DMS114 treated with DMSO at 0.1 percent for 48 hours (cell line): Measurements from ENCODE around the gene SH3RF1.

ENCODE experiments used
- DNase-seq: peaks from one replicate; lab custom pipeline; 2025; ENCODE audit not compliant: unreplicated experiment; lab: John Stamatoyannopoulos, UW

The SH3RF1 gene

DNA sequence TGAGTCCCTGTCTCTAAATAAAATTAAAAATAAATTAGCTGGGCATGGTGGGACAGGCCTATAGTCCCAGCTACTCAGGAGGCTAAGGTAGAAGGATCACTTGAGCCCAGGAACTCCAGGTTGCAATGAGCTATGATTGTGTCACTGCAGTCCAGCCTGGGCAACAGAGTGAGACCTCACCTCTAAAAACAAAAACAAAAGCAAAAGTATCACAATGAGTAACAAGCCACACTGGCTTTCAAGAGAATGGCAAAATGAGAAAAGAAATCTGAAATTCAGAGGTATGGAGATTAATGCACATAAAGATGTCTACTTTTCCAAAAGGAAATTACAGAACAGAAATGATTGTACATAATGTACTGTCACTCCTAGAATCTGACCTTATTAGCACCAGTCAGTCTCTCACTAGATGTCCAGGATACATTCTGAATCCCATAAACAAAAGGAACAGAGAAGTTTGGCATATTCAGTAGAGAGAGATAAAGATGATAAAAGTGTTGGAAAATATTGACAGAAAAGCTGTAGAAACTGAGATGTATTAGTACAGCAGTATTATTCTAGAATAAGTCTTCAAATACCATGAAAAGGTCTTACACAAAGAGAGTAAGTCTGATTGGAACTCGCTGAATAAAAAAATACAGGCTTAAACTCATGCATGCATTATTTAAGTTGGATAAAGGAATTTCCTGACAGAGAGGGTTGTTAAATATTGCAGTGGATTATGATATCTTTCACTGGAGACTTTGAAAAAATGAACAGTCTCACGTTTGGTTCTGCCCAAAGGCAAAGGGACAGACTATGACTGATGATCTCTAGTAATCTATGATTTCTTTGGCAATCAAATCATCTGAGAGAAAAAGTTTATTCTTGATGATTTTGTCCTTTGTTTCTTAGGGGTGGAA is 102.5 kb downstream of the SH3RF1 start:
- DNase-seq, result no peak

DNA sequence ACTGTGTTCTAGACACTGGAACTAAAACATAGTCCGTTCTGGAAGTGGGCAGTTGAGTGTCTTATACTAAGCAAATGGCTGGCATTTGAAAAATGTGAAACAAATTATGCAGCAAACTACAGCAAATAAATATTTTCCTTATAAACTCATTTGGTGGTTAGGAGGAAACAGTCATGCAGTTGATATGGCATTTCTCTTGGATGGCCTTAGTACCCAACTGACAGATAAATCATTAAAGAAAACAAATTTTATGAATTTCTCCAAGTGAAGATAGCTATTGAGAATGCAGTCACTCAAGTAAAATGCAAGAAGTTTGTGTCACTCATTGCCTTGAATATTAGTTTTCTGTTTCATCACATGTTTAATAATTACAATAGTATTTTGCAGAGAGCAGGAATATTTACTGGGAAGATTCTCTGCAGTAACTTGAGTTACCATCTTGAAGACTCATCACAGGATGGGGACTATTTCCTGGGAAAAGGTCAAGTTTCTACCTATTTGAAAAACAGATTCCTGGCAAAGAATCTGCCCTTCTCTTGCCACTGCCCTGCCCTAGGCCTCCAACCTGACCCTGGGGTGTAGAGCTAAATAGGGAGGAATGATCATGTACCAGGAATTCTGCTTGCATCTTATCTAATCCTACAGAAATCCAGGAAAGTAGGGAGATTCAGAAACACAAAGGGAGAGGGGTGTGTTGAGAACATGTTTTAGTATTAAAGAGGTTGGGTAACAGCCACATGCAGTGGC is 105.9 kb downstream of the SH3RF1 start:
- no peak for DNase-seq

DNA sequence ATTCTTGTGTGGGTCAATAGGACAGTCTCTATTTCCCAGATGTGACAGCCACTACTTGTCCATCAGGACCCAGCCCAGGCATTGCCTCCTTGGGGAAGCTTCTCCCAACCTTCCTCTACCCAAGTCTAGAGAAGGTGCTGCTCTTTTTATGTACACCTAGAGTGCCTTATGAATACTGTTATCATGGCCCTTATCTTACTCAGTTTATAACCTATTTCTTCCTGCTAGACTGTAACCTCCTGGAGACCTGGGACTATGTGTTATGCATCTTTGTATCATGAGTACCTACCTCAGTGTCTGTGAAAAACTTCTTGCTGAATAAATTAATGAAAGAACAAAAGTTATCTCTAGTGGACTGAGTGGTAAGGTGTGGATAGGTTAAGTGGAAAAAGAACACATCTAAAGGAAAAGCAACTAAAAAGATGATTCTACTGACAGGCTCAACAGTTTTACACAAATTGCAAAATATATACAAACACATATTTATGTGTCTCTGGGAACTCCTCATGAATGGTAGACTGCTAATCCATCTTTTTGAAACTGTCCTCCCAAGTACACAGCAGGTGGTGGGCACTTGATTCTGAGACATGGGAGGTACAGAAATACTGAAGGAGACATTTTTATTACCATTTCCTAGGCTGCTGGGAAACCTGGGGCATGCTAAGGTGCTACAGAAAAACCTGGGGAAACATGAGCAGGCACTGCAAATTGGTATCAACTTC is 106.6 kb downstream of the SH3RF1 start:
- DNase-seq, result no peak

DNA sequence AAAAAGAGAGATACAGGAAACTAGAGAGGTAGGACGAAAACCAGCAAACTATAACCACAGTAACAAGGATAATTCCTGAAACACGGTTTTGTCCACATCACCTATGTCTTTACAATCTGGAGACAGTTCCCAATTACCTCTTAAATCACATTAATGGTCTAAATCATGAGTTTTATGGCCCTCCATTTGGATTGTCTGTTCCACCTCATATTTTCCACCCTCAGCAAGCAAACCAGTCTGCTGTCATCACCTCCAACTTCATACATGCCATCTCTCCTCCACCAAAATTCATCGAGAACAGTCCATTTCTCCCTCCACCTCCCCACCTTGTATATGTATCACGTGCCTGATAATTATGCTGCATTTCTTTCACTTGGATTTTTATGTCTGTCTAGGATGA is 107.3 kb downstream of the SH3RF1 start:
- DNase-seq, result no peak

DNA sequence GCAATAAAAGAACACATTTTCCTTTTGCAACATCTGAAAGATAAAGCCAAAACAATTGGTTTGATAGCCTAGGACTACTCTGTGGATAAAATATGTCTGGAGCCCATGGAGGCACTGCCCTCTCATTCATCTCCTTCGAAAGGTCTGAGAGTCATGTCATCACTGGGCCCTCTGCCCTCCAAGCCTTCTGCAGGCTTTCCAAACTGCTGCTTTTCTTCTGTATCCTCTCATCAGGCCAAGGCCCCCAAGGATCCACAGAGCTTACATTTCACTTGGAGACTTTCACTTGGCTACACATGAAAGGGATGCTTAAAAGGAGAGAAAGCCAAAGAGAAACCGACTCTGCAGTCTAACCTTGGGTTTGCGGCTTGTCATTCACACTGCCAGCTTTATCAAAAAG is 109.9 kb downstream of the SH3RF1 start:
- no peak for DNase-seq

DNA sequence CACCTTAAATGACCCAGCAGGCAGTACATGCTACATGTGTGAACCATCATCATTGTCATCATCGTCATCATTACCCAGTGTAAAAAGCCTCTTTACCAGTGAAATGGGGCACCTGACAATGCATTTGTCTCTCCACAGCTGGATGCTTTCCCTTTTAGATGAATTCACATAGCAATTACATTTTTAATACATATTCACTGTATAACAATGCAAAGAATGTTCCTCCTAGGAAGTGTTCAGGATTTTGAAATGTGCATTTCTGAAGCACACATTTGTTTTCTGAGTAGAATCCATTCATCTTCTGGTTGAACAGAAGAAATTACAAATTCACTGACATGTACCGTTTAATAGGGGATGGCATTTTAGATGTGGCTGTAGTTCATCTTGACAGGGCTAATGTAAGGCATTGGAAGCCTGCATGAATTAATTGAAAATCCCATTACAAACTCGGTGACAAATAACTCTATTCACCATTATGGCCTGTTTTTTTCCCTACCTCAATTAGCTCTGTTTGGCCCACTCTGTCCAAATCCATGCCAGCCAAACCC is 111.1 kb downstream of the SH3RF1 start:
- DNase-seq, result no peak

DNA sequence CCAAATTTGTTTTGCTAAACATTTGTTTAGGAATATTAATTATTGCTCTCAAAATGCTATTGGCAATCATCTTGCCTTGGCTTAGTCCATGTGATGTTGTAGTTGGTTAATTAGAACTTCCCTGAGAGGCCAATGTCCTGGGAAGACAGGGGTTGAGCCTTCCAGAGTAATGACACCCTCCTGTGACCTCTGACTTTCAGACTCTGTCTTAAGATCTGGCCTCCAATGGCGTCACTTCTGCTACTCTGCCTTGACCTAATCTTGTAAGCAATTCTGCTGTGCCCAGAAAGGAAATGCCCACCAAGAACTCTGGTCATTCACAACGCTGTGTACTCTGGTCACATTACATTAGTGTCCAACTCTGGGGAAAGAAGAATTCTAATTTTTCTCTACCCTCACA is 111.9 kb downstream of the SH3RF1 start:
- no peak for DNase-seq

DNA sequence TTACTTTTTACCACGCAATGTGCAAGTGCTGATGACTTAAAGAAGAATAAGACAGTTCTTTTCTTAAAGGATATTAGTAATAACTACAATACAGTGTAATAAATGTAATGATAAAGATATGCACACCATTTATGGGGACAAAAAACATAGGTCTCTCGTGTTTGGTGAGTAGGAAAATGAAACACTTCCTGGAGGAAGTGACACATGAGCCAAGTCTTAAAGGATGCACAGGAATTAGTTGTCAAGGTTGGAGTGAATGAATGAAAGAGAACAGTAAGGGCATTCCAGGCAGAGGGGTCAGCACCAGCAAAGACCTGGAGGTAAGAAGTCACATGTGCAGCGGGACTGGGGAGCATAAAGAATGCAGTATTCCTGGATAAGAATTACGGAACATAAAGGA is 112.7 kb downstream of the SH3RF1 start:
- DNase-seq, result no peak

DNA sequence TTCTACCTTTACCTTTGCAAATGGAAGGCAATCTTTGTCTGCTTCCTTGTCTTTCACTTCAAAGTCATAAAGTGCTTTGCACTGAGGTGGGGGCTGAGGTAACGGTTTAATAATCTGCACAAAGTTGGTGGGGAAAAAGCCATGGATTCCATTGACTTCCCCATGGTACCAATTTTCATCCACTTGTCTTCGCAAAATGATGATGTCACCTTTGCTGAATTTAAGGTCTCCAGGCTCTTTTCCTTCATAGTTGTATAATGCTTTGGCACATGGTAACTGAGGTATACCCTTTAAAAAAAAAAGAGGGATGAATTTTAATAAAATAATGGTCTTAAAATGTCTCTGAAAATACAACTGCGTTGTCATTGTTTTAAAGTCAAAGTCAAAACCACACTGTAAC is 114.4 kb downstream of the SH3RF1 start:
- no peak for DNase-seq

DNA sequence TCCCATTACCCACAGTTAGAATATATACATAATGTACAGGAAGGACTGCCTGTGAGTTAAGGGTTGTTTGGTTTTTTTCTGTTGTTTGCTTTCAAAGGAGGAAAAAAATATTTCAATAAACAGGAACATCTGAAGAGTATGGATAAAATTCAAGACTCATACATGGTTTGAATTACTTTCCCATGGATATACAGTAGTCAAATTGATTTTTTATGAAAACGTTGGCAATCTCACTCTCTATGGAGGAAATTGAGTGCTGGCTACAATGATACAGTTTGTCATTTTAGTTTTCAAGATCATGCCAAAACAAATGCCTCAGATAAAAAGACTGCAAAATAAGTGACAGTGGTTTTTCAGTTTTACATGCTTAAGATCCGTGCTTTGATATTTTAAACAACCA is 116.6 kb downstream of the SH3RF1 start:
- DNase-seq, result no peak

DNA sequence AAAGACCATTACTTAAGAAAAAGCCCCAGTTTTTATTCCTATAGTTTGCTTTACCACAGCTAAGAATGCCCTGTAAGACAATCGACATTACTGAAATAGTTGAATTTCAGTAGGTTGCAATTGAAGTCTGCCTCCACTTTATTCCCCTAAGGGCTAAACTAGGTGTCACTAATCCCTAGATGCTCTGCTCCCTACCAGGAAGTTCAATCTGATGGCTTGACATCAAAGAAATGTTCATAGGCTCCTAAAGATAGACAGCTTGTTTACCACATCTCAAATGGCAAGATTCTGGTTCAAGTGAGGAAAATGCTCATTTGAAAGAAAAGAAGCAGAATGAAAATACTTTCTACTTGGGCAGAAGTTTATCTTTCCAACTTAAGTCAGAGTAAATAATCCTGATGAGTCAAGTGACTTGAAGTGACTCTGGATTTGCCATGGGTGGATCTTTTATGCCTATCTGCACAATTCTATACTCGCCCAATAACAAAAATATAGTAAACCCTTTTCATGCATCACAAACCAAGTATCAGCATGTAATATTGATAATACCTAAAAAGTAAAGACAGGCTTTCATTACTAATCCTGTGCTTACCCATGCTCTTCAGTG is 117.2 kb downstream of the SH3RF1 start:
- no peak for DNase-seq

DNA sequence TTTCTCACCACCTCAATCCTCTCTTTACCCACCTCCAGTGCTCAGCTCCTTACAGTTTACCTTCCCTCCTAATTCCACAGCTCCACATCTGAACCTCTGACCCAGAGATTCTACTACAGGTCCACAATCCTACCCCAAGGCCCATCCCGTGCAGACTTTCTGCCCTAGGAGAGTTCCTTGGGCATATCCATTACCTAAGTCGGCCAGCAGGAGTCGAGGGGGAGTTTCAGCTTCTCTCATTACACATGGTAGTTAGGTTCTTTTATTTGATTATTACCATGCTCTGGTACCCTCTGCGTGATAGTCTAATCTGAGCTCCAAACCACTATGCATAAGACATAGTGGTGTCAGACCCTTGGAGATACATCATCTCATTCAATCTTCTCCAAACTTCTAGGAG is 117.9 kb downstream of the SH3RF1 start:
- DNase-seq, result no peak

DNA sequence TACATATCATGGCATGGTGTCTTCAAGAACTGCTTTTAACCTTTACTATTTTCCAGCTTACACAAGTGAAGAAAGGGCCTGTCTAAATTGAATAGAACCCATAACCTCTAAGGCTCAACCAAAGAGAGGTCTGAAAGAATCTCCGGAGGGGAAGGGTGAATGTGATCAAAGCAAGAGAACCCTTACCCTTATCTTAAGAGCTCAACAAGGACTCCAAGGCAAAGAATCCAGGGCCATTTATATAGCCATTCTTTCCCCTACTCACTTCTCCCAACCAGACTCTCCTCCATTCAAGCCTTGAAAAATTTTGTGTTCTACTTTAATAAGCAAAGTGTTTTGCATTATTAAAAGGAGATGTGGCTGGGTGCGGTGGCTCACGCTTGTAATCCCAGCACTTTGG is 118.7 kb downstream of the SH3RF1 start:
- no peak for DNase-seq

DNA sequence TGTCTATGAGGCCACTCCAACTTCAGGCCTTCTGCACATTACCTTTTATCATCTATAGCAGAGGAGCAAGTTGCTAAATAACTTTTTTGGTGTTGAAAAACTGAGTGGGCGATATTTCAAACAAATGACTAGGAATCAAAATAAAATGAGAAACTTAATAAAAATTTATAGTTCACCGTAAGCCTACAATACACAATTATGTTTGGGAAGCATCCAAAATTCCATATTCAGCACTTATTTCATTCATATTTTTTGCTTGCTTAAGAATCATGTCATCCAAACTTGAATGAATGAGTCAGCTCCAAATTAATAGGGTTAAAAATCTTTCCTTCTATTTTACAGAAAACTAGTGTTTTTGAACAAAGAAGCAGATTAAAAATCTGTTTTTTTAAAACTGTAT is 119.1 kb downstream of the SH3RF1 start:
- DNase-seq, result no peak

DNA sequence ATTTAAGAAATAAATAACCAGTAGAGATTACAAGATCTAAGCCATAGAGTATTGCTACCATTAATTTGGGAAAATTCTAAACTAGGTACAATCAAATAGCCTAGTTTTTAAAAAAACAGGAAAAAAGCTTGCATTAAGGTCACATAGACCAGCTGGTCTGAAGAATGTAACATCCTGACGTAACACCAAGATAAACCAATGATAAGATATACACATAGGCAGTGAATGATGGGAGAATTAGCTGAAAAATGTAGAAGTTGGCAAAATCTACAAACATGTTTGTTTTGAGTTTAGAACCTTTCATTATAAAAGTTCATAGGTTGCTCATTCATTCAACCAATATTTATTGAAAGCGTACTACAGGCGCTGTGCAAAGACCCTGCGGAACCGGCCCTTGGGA is 120.0 kb downstream of the SH3RF1 start:
- no peak for DNase-seq

DNA sequence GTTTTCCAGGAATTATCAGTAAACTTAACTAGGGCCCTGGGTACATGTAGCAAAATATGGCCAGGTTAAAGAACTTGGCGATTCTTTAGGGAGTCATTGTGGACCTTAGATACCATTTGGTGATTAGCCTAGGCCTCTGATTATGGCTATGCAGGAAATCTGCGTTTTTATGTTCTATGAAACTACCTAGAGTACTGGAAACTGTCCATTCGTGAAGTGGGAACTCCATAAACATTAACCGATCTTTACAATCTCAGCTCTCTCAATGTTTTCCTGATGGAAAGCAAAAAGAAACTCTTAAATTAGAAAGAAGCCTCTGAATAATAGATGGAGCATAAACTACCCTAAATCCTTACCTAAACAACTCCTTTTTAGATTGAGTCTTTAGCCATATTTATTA is 121.9 kb downstream of the SH3RF1 start:
- no peak for DNase-seq

DNA sequence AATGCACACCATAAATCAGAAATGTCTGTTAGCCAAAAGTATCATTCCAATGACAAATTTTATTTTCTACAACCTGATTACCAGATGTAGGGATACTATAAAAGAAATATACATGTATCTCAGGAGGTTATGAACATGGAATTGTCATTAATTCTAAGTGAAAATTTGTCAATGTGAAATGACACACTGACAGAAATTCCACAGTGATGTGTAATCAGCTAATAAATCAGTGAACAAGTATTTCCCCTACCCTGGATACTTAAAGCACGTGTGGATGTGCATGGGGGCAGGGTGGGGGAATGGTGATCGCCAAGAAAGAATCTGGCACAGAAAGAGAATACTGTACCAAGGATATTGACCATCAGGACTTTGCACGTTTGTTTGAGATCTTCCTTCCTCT is 123.6 kb downstream of the SH3RF1 start:
- no peak for DNase-seq

DNA sequence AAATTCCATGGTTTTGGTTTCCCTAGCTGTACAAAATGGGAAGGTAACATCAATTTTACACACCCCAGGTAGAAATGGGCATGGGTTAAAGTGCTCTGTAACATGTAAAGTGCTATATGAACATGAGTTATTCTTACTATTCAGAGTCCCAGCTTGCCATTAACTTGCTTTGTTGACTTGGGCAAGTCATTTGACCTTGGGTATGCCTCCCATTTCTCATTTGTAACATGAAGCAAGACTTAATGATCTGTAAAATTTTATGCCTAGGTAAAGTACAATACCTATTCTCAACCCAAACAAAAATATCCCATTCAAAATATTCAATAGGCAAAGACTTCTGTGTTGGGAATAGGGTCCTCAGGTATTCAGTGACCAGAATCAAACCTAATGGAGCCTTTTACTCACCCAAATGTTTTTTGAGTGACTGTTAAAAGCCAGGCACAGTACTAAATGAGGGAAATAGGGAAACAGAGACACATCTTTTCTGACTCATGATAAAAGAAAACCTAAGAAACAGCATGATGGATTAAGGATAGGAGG is 126.6 kb downstream of the SH3RF1 start:
- no peak for DNase-seq

DNA sequence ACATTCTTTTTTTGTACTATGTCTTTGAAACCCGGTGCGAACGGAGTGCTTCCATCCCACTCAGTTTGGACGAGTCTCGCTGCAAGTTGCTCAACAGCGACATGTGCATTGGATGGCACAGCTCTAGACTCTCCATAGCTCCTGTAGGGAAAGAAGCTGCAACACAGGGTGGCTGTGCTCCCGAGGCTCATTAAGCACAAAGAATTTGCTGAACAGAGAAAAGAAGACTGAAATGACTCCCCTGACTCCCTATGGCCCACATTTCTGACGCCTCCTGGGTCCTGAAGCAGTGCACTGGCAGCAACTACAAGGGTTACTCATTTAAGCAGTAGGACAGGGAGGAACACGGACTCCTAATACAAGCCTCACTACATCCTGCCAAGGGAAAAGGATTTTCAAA is 127.4 kb downstream of the SH3RF1 start:
- DNase-seq, result no peak

DNA sequence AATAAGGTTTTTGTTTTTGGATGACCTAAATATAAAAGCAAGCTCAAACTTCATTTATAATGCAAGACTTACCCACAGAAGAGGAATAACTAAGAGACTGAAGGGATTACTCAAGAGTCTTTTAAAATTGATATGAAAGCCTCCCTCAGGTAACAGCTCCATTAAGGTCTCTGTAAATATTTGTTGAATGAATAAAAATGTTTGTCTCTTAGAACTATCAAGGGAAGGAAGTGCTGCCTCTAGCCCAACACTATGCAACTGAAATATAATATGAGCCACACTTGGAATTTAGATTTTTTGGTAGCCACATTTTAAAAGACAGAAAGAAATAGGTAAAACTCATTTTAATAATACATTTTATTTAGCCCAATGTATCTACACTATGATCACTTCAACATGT is 127.8 kb downstream of the SH3RF1 start:
- DNase-seq, result no peak

DNA sequence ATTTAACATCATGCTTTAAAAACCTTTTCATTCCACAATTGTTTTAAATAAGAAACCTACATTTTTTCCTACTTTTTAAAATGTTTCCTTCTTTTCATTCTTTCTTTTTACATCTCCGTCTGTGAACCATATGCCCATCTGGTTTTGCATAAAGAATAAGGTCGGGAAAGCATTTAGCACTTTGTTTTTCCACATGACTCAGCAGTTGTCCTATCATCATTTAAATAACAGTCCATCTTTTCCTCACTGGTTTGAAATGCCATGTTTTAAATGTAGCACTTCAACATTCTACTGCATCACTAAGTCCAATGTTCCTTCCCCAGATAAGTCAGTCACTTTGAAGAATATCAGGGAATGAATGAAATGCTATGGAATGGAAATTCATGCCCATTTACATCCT is 128.4 kb downstream of the SH3RF1 start:
- no peak for DNase-seq
